Astrocyte (in vitro differentiated cells and primary cell): ENCODE measurements around the gene CST3. TPM values are rescaled to one million over a fixed set of nuclear protein-coding genes. Genes with fewer than 3 reads are reported as not detected.

Source experiments
- DNase-seq: peaks from one replicate; pipeline ENCODE4 v3.0.0-alpha.2; 2010; ENCODE audit warnings: low read depth
- FAIRE-seq: peaks from 2 replicates; lab custom pipeline; 2011; peaks lifted over from hg19 to GRCh38; lab: Jason Lieb, UNC
- H2AFZ ChIP-seq: 2 replicates; pipeline ENCODE4 v1.6.0; 2012; ENCODE audit warnings: low read depth, low read length, inconsistent platforms
- H3K27ac ChIP-seq: 2 replicates; pipeline ENCODE4 v1.5.1; 2011; ENCODE audit warnings: low read depth, low read length, inconsistent platforms
- H3K27me3 ChIP-seq: 2 replicates; pipeline ENCODE4 v1.6.0; 2011; ENCODE audit warnings: low read length, inconsistent platforms; ENCODE audit not compliant: insufficient read depth
- H3K36me3 ChIP-seq: 2 replicates; pipeline ENCODE4 v1.5.1; 2011; ENCODE audit warnings: low read length, inconsistent platforms; ENCODE audit not compliant: insufficient read depth
- H3K4me1 ChIP-seq: 2 replicates; pipeline ENCODE4 v1.5.1; 2011; ENCODE audit warnings: low read length, inconsistent platforms; ENCODE audit not compliant: insufficient read depth
- H3K4me2 ChIP-seq: 2 replicates; pipeline ENCODE4 v1.6.0; 2012; ENCODE audit warnings: low read length, inconsistent platforms
- H3K4me3 ChIP-seq: 2 replicates; pipeline ENCODE4 v1.5.1; 2011; ENCODE audit warnings: low read depth, mild to moderate bottlenecking, low read length, inconsistent platforms; ENCODE audit not compliant: insufficient read depth
- H3K79me2 ChIP-seq: 2 replicates; pipeline ENCODE4 v1.6.0; 2012; ENCODE audit warnings: mild to moderate bottlenecking, low read length, inconsistent platforms; ENCODE audit not compliant: insufficient read depth
- H3K9ac ChIP-seq: 2 replicates; pipeline ENCODE4 v1.6.0; 2012; ENCODE audit warnings: mild to moderate bottlenecking, low read length, inconsistent platforms
- H3K9me3 ChIP-seq: 2 replicates; pipeline ENCODE4 v1.5.1; 2012; ENCODE audit warnings: low read depth, mild to moderate bottlenecking, low read length, inconsistent platforms; ENCODE audit not compliant: insufficient read depth
- H4K20me1 ChIP-seq: 2 replicates; pipeline ENCODE4 v1.6.0; 2012; ENCODE audit warnings: low read length, inconsistent platforms; ENCODE audit not compliant: insufficient read depth
- H3K27ac Mint-ChIP-seq: one replicate; pipeline ENCODE4 v1.8.0; 2021; ENCODE audit warnings: mild to moderate bottlenecking, mixed read lengths; ENCODE audit not compliant: unreplicated experiment
- H3K27me3 Mint-ChIP-seq: one replicate; pipeline ENCODE4 v1.8.0; 2021; ENCODE audit warnings: low read depth, mixed read lengths; ENCODE audit not compliant: unreplicated experiment
- H3K36me3 Mint-ChIP-seq: one replicate; pipeline ENCODE4 v1.8.0; 2021; ENCODE audit warnings: low read depth, mixed read lengths; ENCODE audit not compliant: unreplicated experiment
- H3K4me1 Mint-ChIP-seq: one replicate; pipeline ENCODE4 v1.8.0; 2021; ENCODE audit warnings: low read depth, mixed read lengths; ENCODE audit not compliant: unreplicated experiment
- H3K4me3 Mint-ChIP-seq: one replicate; pipeline ENCODE4 v1.8.0; 2021; ENCODE audit warnings: mild to moderate bottlenecking, moderate library complexity, mixed read lengths; ENCODE audit not compliant: unreplicated experiment
- H3K9me3 Mint-ChIP-seq: one replicate; pipeline ENCODE4 v1.8.0; 2021; ENCODE audit warnings: mild to moderate bottlenecking, mixed read lengths; ENCODE audit not compliant: unreplicated experiment
- CTCF ChIP-seq: IDR thresholded peaks from 2 replicates; pipeline ENCODE4 v1.5.1; 2011; ENCODE audit warnings: low read depth, mild to moderate bottlenecking, inconsistent platforms, low read length, moderate library complexity; ENCODE audit not compliant: insufficient read depth
- EZH2 ChIP-seq: IDR thresholded peaks from 2 replicates; pipeline ENCODE4 v1.6.1; 2012; ENCODE audit warnings: mild to moderate bottlenecking, low read length, inconsistent platforms; ENCODE audit not compliant: insufficient read depth
- total RNA-seq: library from RNA; stranded (reverse); gene quantifications from 2 replicates; pipeline ENCODE4 v1.2.1, GENCODE V29; 2021

Gene CST3
- total RNA-seq, 1 donor from 2014 or later, result 316 TPM

DNA sequence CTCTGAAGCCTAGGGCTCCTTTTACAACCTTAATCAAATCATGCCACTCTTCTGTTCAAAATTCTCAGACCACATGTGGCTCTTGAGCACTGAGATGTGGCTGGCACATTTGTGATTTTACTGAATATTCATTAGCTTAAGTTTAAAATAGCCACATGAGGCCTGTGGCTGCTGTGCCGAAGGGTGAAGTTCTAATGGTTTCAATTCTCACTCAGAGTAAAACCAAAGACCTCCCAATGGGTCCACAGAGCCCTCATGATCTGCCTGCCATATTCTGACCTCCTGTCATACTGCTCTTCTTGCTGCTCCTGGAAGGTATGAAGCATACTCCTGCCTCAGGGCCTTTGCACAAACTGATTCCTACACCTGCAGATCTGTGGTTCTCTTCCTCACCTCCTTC lies 7.8 kb upstream of the CST3 start:
- H3K4me3 Mint-ChIP-seq, result no peak overlapping the region
- no peak overlapping the region for H2AFZ ChIP-seq
- H3K4me1 Mint-ChIP-seq, result peaks cover 16% of the 10 kb centered on the region

DNA sequence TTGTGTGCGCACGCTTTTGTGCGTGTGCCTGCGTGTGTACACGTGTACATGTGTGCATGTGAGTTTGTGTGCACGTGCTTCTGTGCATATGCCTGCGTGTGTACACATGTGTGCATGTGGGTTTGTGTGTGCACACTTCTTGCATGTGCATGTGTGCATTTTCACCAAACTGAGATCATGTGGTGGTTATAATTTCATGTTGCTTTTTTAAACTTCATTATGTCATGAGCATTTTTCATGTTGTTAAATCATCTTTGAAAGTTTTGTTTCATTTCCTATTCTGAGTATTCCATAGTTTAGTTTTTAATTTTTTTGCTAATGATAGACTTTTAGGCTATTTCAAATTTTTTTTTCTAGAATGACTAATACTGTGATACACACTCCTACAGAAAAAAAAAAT lies 6.4 kb upstream of the CST3 start:
- peaks cover 6% of the 10 kb centered on the region for H3K4me1 ChIP-seq
- FAIRE-seq (no peak), DNase-seq (no peak)
- H3K27ac ChIP-seq, result no peak overlapping the region
- TF ChIP-seq CTCF, result no peak
- H3K36me3 ChIP-seq, result no peaks in the 10 kb centered on the region
- H3K36me3 Mint-ChIP-seq, result no peaks in the 10 kb centered on the region
- no peak overlapping the region for H3K4me2 ChIP-seq
- H3K9ac ChIP-seq, result no peak overlapping the region
- no peak overlapping the region for H3K4me3 ChIP-seq
- no peaks in the 10 kb centered on the region for H3K79me2 ChIP-seq
- H2AFZ ChIP-seq, result no peak overlapping the region
- peaks cover 16% of the 10 kb centered on the region for H3K4me1 Mint-ChIP-seq
- H3K4me3 Mint-ChIP-seq, result no peak overlapping the region
- H3K27ac Mint-ChIP-seq, result no peak overlapping the region
- H3K27me3 Mint-ChIP-seq, result peaks cover 5% of the 10 kb centered on the region
- H3K27me3 ChIP-seq, result no peaks in the 10 kb centered on the region
- H3K9me3 ChIP-seq, result no peaks in the 10 kb centered on the region
- no peaks in the 10 kb centered on the region for H3K9me3 Mint-ChIP-seq
- H4K20me1 ChIP-seq, result peaks cover 6% of the 10 kb centered on the region

More for the DNA sequence above, 7.8 kb upstream of the CST3 start:
- no peak for TF ChIP-seq EZH2
- Histone ChIP-seq H3K36me3 (no peaks in the 10 kb centered on the region), H3K79me2 (no peaks in the 10 kb centered on the region), H3K4me1 (peaks cover 6% of the 10 kb centered on the region), H3K9me3 (no peaks in the 10 kb centered on the region), H3K27me3 (no peaks in the 10 kb centered on the region), H3K9ac (no peak overlapping the region), H3K4me3 (no peak overlapping the region), H4K20me1 (peaks cover 6% of the 10 kb centered on the region), H3K4me2 (no peak overlapping the region), H3K27ac (no peak overlapping the region)
- H3K27ac Mint-ChIP-seq, result no peak overlapping the region
- DNase-seq (no peak), FAIRE-seq (no peak)
- H3K27me3 Mint-ChIP-seq, result peaks cover 5% of the 10 kb centered on the region
- no peaks in the 10 kb centered on the region for H3K9me3 Mint-ChIP-seq
- H3K36me3 Mint-ChIP-seq, result no peaks in the 10 kb centered on the region

DNA sequence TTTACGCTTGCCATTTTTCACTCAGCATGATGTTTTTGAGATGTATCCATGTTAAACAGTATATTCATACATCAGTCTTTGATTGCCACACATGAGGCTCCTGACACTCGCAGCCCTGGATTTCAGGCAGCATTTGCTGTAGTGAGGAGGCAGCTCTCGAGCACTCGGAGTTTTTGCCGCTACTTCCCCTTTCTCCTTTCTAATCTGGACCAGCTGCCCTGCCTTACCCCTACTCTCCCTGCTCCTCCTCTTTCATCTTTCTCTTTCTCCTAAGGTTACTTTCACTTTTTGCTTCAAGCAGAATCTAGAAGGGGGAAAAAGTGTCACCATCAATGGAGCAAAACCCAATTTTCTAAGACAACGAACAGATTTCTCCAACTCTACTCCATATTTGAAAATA lies 5.9 kb upstream of the CST3 start:
- Histone ChIP-seq H3K4me2 (no peak overlapping the region), H3K79me2 (no peaks in the 10 kb centered on the region), H3K27ac (no peak overlapping the region), H2AFZ (no peak overlapping the region), H3K9ac (no peak overlapping the region), H3K36me3 (no peaks in the 10 kb centered on the region), H4K20me1 (peaks cover 6% of the 10 kb centered on the region), H3K9me3 (no peaks in the 10 kb centered on the region), H3K4me1 (peaks cover 6% of the 10 kb centered on the region), H3K27me3 (no peaks in the 10 kb centered on the region), H3K4me3 (no peak overlapping the region)
- TF ChIP-seq CTCF (no peak), EZH2 (no peak)
- H3K4me3 Mint-ChIP-seq, result no peak overlapping the region
- FAIRE-seq, result no peak
- H3K36me3 Mint-ChIP-seq, result no peaks in the 10 kb centered on the region
- H3K4me1 Mint-ChIP-seq, result peaks cover 16% of the 10 kb centered on the region
- no peak for DNase-seq
- H3K27me3 Mint-ChIP-seq, result peaks cover 5% of the 10 kb centered on the region
- no peak overlapping the region for H3K27ac Mint-ChIP-seq
- no peaks in the 10 kb centered on the region for H3K9me3 Mint-ChIP-seq
